Stimulated activated CD4-positive, alpha-beta T cell treated with anti-CD3 and anti-CD28 coated beads, Interleukin-15, amount 100 ng/mL, for 48 hours (primary cell): ENCODE results near the gene DAND5.

Experiments used
- DNase-seq, 2 donors: peaks; one replicate each; pipeline ENCODE4 v3.0.0-alpha.2; 2020; ENCODE audit warnings: low read depth in 2 of 2

The DAND5 gene

DNA sequence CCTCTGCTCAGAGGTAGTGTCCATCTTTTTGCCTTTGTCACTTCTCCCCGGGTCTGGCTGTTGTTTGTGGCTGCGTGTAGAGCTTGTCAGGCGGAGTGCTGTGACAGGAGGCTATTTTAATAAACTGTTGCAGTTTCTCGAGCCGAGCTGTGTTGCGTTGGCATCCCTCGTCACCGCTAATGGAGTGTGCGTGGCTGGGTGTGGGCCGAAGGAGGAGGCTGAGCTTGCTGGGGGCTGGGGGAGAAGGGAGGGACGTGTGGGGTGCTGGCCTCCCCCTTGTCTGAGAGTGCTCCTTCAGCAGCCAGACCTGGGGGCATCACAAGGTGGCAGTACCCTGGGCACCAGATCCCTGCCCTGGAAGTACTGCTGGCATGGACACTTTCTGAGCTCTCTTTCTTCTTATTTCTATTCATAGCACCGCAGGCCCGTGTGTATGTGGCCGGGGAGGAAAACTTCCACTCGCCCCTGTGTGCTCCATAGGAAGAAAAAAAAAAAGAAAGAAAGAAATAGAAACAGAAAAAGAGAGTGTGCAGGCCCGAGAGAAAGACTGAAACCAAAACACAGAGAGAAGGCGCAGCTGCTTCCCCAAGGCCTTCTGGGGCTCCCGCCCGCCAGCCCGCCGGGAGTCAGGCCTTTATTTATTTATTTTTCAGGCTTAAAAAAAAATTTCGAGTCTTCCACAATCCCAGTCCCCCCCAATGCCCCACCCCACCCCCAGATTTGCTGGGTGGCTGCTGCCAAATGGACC, 52.9 kb downstream of the DAND5 start:
- DNase-seq = no peak

DNA sequence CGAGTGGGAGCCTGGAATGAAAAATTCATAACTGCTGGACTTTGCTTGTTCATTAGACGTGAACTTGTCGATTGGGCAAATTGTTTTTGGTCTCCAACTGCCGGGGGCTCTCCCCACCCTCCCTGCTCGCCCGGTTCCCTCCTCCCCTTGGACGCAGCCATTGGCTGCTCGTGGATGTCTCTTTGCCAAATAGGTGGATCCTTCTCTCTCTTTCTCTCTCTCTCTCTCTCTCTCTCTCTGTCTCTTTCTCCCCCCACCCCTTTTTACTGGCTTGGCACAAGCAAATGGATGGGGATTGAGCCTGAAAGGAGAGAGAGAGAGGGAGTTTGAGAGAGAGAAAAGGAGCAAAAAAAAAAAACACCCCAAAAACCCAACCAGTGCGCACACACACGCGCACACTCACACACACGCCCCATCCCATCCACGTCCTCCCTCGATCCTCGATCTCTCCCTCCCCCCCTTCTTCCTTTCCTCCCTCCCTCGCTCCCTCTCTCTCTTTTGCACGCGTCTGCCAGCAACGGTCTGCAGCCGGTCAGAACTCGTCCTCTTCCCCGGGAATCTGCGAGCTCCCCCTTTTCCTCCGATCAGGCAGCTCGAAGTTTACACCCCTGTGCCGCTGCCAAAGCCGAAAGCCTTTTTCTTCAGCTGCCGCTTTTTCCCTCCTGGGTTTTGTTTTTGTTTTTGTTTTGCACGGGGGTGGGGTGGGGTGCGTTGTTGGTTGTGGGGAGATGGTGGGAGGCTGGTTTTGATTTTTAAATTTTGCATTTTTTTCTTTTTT, 53.7 kb downstream of the DAND5 start:
- no peak for DNase-seq

DNA sequence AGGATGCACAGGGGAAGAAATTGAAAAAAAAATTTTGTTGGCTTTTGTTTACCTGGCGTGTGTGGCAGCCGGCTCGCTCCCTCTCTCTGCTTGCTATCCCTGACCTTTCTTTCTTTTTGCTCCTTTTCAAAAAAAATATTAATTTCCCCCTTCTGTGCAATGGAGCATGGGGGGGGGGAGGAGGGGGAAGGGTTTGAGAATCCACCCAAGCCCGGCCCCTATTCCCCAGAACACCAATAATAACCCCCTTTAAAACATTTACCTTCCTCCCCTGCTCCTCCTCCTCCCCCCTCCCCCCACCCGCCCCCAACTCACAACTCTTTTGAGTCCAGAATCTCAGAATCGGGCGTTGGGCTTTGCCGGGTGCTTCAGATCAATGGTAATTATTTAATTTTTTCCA, 54.3 kb downstream of the DAND5 start:
- DNase-seq = no peak
